Globus pallidus (tissue), 1 donor: ENCODE results near the gene CCDC148.

Experiments used
- DNase-seq: peaks from one replicate; pipeline ENCODE4 v3.0.0-alpha.2; 2015; ENCODE audit warnings: low spot score

Gene CCDC148

DNA sequence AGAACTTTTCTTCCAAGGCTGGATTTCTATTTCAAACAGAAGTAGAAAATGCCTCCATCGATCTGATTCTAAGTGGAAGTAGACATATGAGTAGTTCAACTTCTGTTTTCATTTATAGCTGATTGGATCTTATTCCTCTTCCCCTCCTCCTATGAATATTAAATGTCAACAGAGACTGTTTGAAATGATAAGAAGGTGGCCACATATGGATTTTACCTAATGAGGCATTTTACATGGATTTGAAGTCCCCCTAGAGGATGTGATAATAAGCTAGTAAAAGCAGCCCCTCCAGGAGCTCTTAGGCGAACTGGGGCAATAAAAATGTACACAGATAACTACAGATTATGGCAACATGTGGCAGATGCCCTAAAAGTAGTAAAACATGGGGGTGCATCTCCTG lies 283.8 kb downstream of the CCDC148 start:
- no peak for DNase-seq

DNA sequence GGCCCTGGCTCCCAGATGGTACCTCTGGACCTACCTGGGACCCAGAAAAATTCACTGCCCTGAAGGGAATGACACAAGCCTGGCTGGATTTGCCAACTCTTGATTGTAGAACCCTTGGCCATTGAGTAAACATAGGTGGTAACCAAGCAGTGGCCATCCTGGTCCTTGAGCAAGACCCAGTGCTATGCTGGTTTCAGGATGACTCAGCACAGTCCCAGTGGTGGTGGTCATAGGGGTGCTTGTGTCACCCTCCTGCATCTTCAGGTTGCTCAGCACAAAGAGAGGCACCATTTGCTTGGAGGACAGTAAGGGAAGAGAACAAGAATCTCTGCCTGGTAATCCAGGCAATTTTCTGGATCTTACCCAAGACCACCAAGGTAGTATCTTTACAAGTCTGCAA lies 302.0 kb downstream of the CCDC148 start:
- no peak for DNase-seq

- DNase-seq, result no peak
Observed at GRCh38 chr2:158153270-158154015, 303.1 kb downstream of the CCDC148 start.

DNA sequence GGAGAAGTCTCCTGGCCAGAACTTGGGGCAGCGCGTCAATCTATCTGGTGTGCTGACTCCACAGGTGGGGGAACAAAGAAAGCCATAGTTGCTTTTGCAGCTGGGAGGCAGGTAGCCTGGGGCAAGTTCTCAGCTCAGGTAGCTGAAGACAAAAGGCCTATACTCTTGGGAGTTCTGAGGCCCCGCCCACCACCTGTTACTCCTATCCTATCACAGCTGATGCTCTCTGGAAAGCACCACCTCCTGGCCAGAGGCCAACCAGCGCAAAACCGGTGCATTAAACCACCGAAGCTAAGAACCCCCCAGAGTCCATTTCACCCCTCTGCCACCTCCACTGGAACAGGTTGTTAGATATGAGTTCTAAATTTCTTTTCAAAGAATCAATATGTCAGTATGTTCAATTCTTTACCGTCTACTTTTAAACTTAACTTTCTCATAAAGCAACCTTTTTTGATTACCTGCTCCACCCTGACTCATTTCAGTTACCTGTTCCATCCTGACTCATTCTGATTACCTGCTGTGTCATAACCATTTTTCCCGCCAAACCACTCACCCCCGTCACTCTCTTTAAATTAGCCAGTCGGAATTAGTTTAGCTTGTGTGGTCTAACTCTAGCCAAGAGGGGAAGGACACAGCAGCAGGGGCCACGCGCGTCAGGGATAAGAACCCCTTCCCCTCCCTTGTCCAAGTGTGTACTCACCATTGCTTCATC lies 311.5 kb downstream of the CCDC148 start:
- no peak for DNase-seq

- DNase-seq, result no peak
Observed at GRCh38 chr2:158143703-158144360, 312.7 kb downstream of the CCDC148 start.

GRCh38 chr2:158142568-158143332 lies 313.8 kb downstream of the CCDC148 start:
- DNase-seq, result no peak

GRCh38 chr2:158142165-158142564 lies 314.4 kb downstream of the CCDC148 start:
- DNase-seq, result no peak

GRCh38 chr2:158140201-158140600 lies 316.4 kb downstream of the CCDC148 start:
- no peak for DNase-seq

GRCh38 chr2:158138255-158138654 lies 318.3 kb downstream of the CCDC148 start:
- DNase-seq, result no peak

- no peak for DNase-seq
Observed at GRCh38 chr2:158135096-158135495, 321.5 kb downstream of the CCDC148 start.

GRCh38 chr2:158134655-158135054 lies 321.9 kb downstream of the CCDC148 start:
- no peak for DNase-seq

GRCh38 chr2:158134055-158134454 lies 322.5 kb downstream of the CCDC148 start:
- no peak for DNase-seq

DNA sequence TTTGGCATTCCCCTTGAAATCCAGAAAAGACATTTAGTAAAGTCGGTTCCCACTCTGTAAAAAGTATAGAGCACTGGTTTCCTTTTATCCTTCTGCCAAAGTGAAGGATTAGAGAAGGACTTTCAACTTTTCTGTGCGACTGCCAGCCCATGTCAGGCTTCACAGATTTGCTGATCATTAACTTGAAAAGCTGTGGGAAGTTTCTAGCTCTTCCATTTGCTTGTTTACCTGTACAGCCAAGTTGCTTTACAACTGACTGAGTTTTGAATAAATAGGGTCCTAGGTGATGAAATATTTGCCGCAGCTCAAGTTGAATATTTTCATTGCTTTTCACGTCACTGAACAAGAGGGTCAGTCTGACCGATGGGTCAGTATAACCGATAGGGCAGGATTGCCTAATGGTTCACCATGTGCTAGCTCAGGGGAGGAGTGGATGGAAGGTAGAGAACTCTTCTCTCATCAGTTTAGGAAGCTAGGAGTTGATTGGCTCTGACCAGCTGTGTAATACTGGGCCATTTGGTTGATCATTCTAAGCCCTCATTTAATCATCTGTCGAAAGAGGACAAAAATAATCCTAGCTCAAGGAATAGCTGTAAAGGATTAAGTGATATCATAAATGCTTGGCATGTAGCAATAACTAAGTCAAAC lies 324.5 kb downstream of the CCDC148 start:
- DNase-seq, result no peak

DNA sequence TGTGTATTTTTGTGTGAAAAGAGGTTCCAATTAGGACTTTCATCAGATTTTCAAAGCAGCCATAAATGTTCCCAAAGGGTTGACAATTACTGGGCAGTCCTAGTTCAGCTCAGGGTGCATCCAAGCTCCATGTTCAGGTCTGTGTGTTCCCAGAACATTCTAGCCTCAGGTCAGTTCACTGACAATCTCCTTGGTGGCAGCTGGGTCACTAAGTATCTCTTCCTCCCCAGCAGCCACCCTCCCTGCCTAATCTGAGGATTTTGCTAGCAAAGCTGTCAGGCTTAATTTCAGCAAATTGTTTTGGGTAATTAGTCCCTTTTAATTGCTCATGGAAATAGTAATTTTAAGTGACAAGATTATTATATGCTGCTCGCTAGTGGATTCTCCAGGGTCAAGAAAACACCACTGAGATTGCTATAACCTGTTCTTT lies 325.1 kb downstream of the CCDC148 start:
- no peak for DNase-seq

GRCh38 chr2:158130832-158131473 lies 325.6 kb downstream of the CCDC148 start:
- DNase-seq, result no peak

- DNase-seq, result no peak
Observed at GRCh38 chr2:158129037-158129436, 327.5 kb downstream of the CCDC148 start.

GRCh38 chr2:158128168-158128973 lies 328.2 kb downstream of the CCDC148 start:
- no peak for DNase-seq

DNA sequence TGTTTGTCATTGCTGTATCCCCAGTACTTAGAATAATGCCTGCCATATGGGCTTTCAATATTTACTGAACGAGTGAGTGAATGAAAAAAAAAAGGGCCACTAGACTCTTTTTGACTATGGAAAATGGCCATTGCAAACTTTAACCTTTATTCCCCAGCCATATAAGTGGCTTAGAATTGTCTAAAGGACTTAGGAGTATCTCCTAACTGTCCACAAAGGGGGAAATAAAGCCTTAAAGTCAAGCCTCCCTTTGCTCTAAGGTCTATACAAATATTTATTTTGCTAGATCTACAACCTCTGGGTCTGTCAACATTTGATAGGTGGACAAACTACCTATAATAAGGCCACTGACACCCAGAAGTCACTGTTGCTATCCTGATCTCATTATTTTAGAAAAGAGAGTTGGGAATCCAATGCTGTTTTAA lies 329.2 kb downstream of the CCDC148 start:
- DNase-seq, result no peak

- no peak for DNase-seq
Observed at GRCh38 chr2:158125756-158126498, 330.6 kb downstream of the CCDC148 start.

DNA sequence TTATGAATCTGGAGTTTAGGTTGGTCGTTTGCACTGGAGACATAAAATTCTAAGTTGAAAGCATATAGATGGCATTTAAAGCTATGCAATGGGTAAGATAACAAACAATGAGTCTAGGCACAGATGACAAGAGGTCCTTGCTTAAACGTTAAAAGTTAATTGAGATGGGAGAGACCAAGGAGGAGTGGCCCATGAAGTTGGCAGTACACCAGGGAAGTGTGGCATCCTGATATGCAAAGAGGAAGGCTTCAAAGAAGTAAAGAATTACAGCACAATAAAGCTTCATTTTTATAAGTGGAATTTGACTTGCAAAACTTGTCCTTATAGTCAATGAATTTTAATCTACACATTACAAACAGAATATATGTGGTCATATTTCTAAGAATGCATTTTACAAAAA lies 331.7 kb downstream of the CCDC148 start:
- no peak for DNase-seq
